ENCODE measurements around the gene MAPT. TPM values are rescaled to one million over a fixed set of nuclear protein-coding genes. Genes with fewer than 3 reads are reported as not detected.

Gene MAPT
- total RNA-seq, 2 experiments from 2014 or later: 1.5 to 1.8 TPM

- H3K36me3 Mint-ChIP-seq: peaks cover 10% of the 10 kb centered on the region
- intact Hi-C loops (cut with micrococcal nuclease): no loop called here
- POLR2A ChIA-PET: no interaction called here
- H3K9me3 Mint-ChIP-seq: no peaks in the 10 kb centered on the region
- H3K27me3 Mint-ChIP-seq: no peaks in the 10 kb centered on the region
- CTCF ChIA-PET: no interaction called here
- no peak for DNase-seq
- H3K4me3 Mint-ChIP-seq: no peak overlapping the region
- H3K4me1 Mint-ChIP-seq (ENCODE audit: low read depth): peaks cover 29% of the 10 kb centered on the region
- H3K27ac Mint-ChIP-seq: no peak overlapping the region
Measured at GRCh38 chr17:46072998-46073397, 178.6 kb downstream of the MAPT start.

- CTCF ChIA-PET: no interaction called here
- no peaks in the 10 kb centered on the region for H3K9me3 Mint-ChIP-seq
- no peaks in the 10 kb centered on the region for H3K27me3 Mint-ChIP-seq
- intact Hi-C loops (cut with micrococcal nuclease): no loop called here
- peaks cover 37% of the 10 kb centered on the region for H3K4me1 Mint-ChIP-seq (ENCODE audit: low read depth)
- peaks cover 16% of the 10 kb centered on the region for H3K36me3 Mint-ChIP-seq
- POLR2A ChIA-PET: no interaction called here
- H3K27ac Mint-ChIP-seq: no peak overlapping the region
- no peak for DNase-seq
- no peak overlapping the region for H3K4me3 Mint-ChIP-seq
Measured at GRCh38 chr17:46074540-46074939, 180.2 kb downstream of the MAPT start.

Other genes with a start within 250 kb of the MAPT start
- not detected for gene CRHR1, start 110.2 kb upstream of the MAPT start, total RNA-seq
- not detected for gene SPPL2C, start 49.7 kb upstream of the MAPT start, total RNA-seq
- not detected for gene STH, start 104.7 kb downstream of the MAPT start, total RNA-seq

All from activated CD4-positive, alpha-beta memory T cell treated with anti-CD3 and anti-CD28 coated beads for 36 hours (primary cell).